NK-92 treated with Interleukin-12 subunit alpha and Interleukin-12 subunit beta, amount 100 ng/mL, for 24 hours (cell line): ENCODE measurements around the gene RGPD8.
"Not testable (repeated sequence)": the region's sequence is repeated elsewhere in the genome, so short reads cannot be mapped to it uniquely, and the experiment has no call there.

Source experiments
- DNase-seq: peaks from one replicate; lab custom pipeline; 2025; lab: John Stamatoyannopoulos, UW

Gene RGPD8

GRCh38 chr2:112433480-112433879 lies at the start of gene RGPD8:
Gene RGPD8, minus strand, starts transcription at chr2:112433645. Its CDS starts 192 bp downstream, at chr2:112433453.
- DNase-seq = not testable (repeated sequence)

GRCh38 chr2:112483042-112483473 lies 49.6 kb upstream of the RGPD8 start:
- no peak for DNase-seq

GRCh38 chr2:112482309-112483041 lies 49.0 kb upstream of the RGPD8 start:
- no peak for DNase-seq

GRCh38 chr2:112481528-112482233 lies 48.2 kb upstream of the RGPD8 start, which contains the start of gene TTL:
Gene TTL, plus strand, starts transcription at chr2:112482156. Its CDS starts 189 bp downstream, at chr2:112482345.
- peak; percentile 61 for DNase-seq

- DNase-seq = peak; percentile 75
These were observed 47.6 kb upstream of the RGPD8 start for GRCh38 chr2:112481050-112481527.

- DNase-seq = no peak
These were observed 47.1 kb upstream of the RGPD8 start for GRCh38 chr2:112480530-112481049.

GRCh38 chr2:112476434-112476833 lies 43.0 kb upstream of the RGPD8 start:
- no peak for DNase-seq

GRCh38 chr2:112474844-112475486 lies 41.5 kb upstream of the RGPD8 start:
- DNase-seq = no peak

- no peak for DNase-seq
These were observed 39.3 kb upstream of the RGPD8 start for GRCh38 chr2:112472547-112473263.

GRCh38 chr2:112465382-112465781 lies 31.9 kb upstream of the RGPD8 start:
- no peak for DNase-seq

GRCh38 chr2:112463256-112463655 lies 29.8 kb upstream of the RGPD8 start:
- DNase-seq = no peak

GRCh38 chr2:112462178-112462577 lies 28.7 kb upstream of the RGPD8 start:
- no peak for DNase-seq

- no peak for DNase-seq
These were observed 25.9 kb upstream of the RGPD8 start for GRCh38 chr2:112459372-112459771.

GRCh38 chr2:112454586-112454985 lies 21.1 kb upstream of the RGPD8 start:
- no peak for DNase-seq

GRCh38 chr2:112451317-112451716 lies 17.9 kb upstream of the RGPD8 start:
- DNase-seq = no peak

GRCh38 chr2:112449854-112450253 lies 16.4 kb upstream of the RGPD8 start:
- no peak for DNase-seq

GRCh38 chr2:112444256-112444655 lies 10.8 kb upstream of the RGPD8 start:
- not testable (repeated sequence) for DNase-seq

- DNase-seq = not testable (repeated sequence)
These were observed 5.3 kb upstream of the RGPD8 start for GRCh38 chr2:112438603-112439261.

GRCh38 chr2:112437405-112437831 lies 4.0 kb upstream of the RGPD8 start:
- DNase-seq = not testable (repeated sequence)

GRCh38 chr2:112436993-112437392 lies 3.5 kb upstream of the RGPD8 start:
- not testable (repeated sequence) for DNase-seq
